NCI-H1930 (cell line): ENCODE measurements around the gene CSTB.

ENCODE experiments used
- DNase-seq, 2 experiments: peaks; one replicate each; lab custom pipeline; 2025; lab: John Stamatoyannopoulos, UW

CSTB gene

GRCh38 chr21:43810505-43811261 is 34.6 kb upstream of the CSTB start:
- peak; percentile 31 to 42 for DNase-seq

- no peak for DNase-seq
These were observed 33.9 kb upstream of the CSTB start for GRCh38 chr21:43809853-43810504.

GRCh38 chr21:43809346-43809799 is 33.3 kb upstream of the CSTB start:
- DNase-seq, result no peak

- no peak for DNase-seq
These were observed 32.7 kb upstream of the CSTB start for GRCh38 chr21:43808832-43809251.

- DNase-seq, result no peak
These were observed 32.3 kb upstream of the CSTB start for GRCh38 chr21:43808367-43808766.

GRCh38 chr21:43806017-43806710 is 30.1 kb upstream of the CSTB start:
- DNase-seq, result no peak

GRCh38 chr21:43805275-43805800 is 29.2 kb upstream of the CSTB start:
- DNase-seq, result no peak

- DNase-seq, result no peak
These were observed 27.6 kb upstream of the CSTB start for GRCh38 chr21:43803558-43804300.

GRCh38 chr21:43802713-43803313 is 26.7 kb upstream of the CSTB start:
- DNase-seq, result no peak

GRCh38 chr21:43801006-43801783 is 25.1 kb upstream of the CSTB start:
- no peak for DNase-seq

GRCh38 chr21:43800566-43800965 is 24.5 kb upstream of the CSTB start:
- DNase-seq, result no peak

- no peak for DNase-seq
These were observed 24.0 kb upstream of the CSTB start for GRCh38 chr21:43800124-43800523.

GRCh38 chr21:43799301-43799840 is 23.3 kb upstream of the CSTB start:
- DNase-seq, result no peak

- no peak for DNase-seq
These were observed 22.0 kb upstream of the CSTB start for GRCh38 chr21:43797925-43798715.

GRCh38 chr21:43797415-43797814 is 21.3 kb upstream of the CSTB start:
- no peak for DNase-seq

GRCh38 chr21:43794857-43795256 is 18.7 kb upstream of the CSTB start:
- no peak for DNase-seq

- no peak for DNase-seq
These were observed 18.2 kb upstream of the CSTB start for GRCh38 chr21:43794311-43794710.

GRCh38 chr21:43793243-43793642 is 17.1 kb upstream of the CSTB start:
- DNase-seq, result no peak

- DNase-seq, result no peak
These were observed 16.3 kb upstream of the CSTB start for GRCh38 chr21:43792406-43792805.
